ENCODE measurements around the gene QRICH2.
"Not testable (repeated sequence)": the region's sequence is repeated elsewhere in the genome, so short reads cannot be mapped to it uniquely, and the experiment has no call there.

Gene QRICH2

DNA sequence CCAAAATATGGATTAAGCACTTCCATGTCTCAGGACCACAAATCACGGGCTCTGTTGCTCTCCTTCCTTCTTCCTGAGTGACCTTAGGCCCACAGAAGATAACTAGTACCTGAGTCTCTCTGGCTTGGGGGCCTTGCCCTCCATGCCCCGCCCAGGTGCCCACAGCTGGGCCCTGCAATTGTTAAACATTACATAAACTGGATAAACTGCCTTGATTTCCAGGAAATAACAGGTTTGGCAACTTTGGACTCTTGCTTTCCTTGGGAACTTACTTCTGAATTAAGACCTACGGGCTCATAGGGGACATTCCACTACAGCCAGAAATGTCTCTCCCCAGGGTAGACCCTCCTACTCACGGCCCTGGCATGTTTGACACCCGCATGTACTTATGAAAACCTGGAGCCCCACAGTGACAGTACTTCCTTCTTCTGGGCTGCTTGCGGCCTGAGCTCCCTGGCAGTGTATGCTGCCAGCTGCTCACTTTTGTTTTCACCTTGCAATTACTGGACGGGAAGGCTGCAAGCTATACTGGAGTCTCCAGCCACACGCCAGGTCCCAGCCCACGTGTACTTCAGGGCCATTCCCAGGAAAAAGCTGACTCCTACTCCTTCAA, 45.2 kb downstream of the QRICH2 start:
- peaks cover 23 to 67% (median 51%) of the 10 kb centered on the region in 4 experiments for H3K4me1 ChIP-seq (ENCODE audit: control extremely low read depth in 1 of 4, control insufficient read depth in 4 of 4, insufficient read depth in 4 of 4, low read length in 3 of 4)
- POLR2A ChIA-PET = interaction anchor here (1.1 to 1.3 kb wide), 2 partner anchors 16 to 21 kb away, joined by 3 read pairs; no protein-coding TSS in a partner anchor
- peak overlapping the region in 4 of 7 experiments; percentile 6 to 37 (median 23) for H3K4me3 ChIP-seq (ENCODE audit: control insufficient read depth in 1 of 7, extremely low read depth in 1 of 7, insufficient read depth in 4 of 7, low read depth in 2 of 7, low read length in 6 of 7)
- WGBS (ENCODE audit: insufficient coverage) = 15% methylated on average over 7 of the region's 9 CpGs
- H3K9me3 ChIP-seq (ENCODE audit: control extremely low read depth in 1 of 5, control insufficient read depth in 4 of 5, insufficient read depth in 2 of 5, low read depth in 1 of 5, low read length in 4 of 5) = no peaks in the 10 kb centered on the region
- no peaks in the 10 kb centered on the region for H3K27me3 ChIP-seq (replicated peaks in 2 of 5; ENCODE audit: control insufficient read depth in 4 of 5, insufficient read depth in 5 of 5, low read length in 4 of 5)
- CTCF ChIA-PET = interaction anchor here (0.8 to 3.9 kb wide), 6 partner anchors 11 to 1347 kb away, joined by 3 to 20 read pairs (median 6); no protein-coding TSS in a partner anchor
- H3K36me3 ChIP-seq (ENCODE audit: control insufficient read depth in 4 of 4, insufficient read depth in 4 of 4, low read length in 3 of 4) = peaks cover 0 to 5% (median 0%) of the 10 kb centered on the region in 4 experiments
- H3K27ac ChIP-seq (ENCODE audit: insufficient read depth in 1 of 2, low read depth in 1 of 2, low read length in 2 of 2, poor library complexity in 1 of 2, severe bottlenecking in 2 of 2) = no peak overlapping the region
- peak; percentile 62 to 90 (median 89) for DNase-seq

DNA sequence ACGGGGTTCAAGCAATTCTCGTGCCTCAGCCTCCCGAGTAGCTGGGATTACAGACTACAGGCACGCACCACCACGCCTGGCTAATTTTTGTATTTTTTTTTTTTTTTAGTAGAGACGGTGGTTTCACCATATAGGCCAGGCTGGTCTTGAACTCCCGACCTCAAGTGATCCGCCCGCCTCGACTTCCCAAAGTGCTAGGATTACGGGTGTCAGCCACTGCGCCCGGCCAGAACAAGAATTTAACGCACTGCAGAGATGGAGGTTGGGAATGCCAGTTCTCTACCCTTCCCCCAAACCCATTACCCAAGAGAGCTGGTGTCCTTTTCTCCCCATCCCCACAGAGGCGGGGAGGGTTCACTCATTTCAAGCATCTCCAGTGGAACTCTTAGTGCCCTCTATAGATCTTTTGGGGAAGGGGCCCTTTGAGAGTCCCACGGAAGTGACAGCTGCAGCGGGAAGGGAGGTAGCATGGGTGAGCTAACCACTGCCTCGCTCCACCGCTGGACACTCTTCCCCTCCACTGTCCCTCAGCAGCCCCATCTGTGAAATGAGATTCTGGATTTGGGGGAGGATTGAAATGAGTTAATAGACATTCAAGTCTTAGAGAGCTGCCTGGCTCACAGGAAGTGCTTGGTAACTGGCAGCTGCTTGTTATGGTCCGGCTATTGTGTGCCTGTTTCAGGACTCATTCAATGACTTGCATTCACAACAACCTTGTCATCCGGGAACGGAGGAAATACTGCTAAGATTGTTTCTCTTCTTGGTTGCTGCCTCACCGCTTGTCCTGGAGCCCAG, 46.5 kb downstream of the QRICH2 start:
- CTCF ChIA-PET = interaction anchor here (2.0 to 3.9 kb wide), 2 partner anchors 15 to 18 kb away, joined by 13 to 20 read pairs; no protein-coding TSS in a partner anchor
- no peaks in the 10 kb centered on the region for H3K27me3 ChIP-seq (replicated peaks in 2 of 5; ENCODE audit: control insufficient read depth in 4 of 5, insufficient read depth in 5 of 5, low read length in 4 of 5)
- POLR2A ChIA-PET = no interaction called here
- no peak overlapping the region for H3K27ac ChIP-seq (ENCODE audit: insufficient read depth in 1 of 2, low read depth in 1 of 2, low read length in 2 of 2, poor library complexity in 1 of 2, severe bottlenecking in 2 of 2)
- peak in 2 of 3 donors; percentile 84 to 86 for DNase-seq
- WGBS (ENCODE audit: insufficient coverage) = 45% methylated on average over 6 of the region's 23 CpGs
- no peaks in the 10 kb centered on the region for H3K36me3 ChIP-seq (ENCODE audit: control insufficient read depth in 4 of 4, insufficient read depth in 4 of 4, low read length in 3 of 4)
- H3K4me3 ChIP-seq (ENCODE audit: control insufficient read depth in 1 of 7, extremely low read depth in 1 of 7, insufficient read depth in 4 of 7, low read depth in 2 of 7, low read length in 6 of 7) = peak overlapping the region in 1 of 7 experiments; percentile 1
- H3K4me1 ChIP-seq (ENCODE audit: control extremely low read depth in 1 of 4, control insufficient read depth in 4 of 4, insufficient read depth in 4 of 4, low read length in 3 of 4) = peaks cover 18 to 54% (median 38%) of the 10 kb centered on the region in 4 experiments
- no peaks in the 10 kb centered on the region for H3K9me3 ChIP-seq (ENCODE audit: control extremely low read depth in 1 of 5, control insufficient read depth in 4 of 5, insufficient read depth in 2 of 5, low read depth in 1 of 5, low read length in 4 of 5)

DNA sequence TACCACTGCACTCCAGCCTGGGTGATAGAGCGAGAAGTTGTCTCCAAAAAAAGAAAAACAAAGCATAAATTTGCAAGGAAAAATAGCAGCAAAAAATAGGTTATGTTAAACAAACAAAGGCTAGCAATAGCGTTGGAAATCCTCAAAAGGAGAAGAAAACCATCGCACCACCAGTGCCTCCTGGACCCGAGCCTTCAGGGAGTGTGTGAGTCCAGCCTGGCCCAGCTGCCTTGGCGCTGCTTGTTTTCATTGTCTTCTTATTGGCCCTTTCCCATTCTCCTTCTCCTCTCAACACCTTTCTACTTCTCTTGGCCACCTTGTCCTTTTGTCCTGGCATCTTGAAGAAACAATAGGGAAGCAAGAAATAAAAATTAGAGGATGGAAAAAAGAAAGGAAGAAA, 47.4 kb downstream of the QRICH2 start:
- Histone ChIP-seq H3K4me3 (ENCODE audit: control insufficient read depth in 1 of 7, extremely low read depth in 1 of 7, insufficient read depth in 4 of 7, low read depth in 2 of 7, low read length in 6 of 7) (no peak overlapping the region), H3K27me3 (replicated peaks in 2 of 5; ENCODE audit: control insufficient read depth in 4 of 5, insufficient read depth in 5 of 5, low read length in 4 of 5) (no peaks in the 10 kb centered on the region), H3K4me1 (ENCODE audit: control extremely low read depth in 1 of 4, control insufficient read depth in 4 of 4, insufficient read depth in 4 of 4, low read length in 3 of 4) (peaks cover 18 to 58% (median 35%) of the 10 kb centered on the region in 4 experiments), H3K9me3 (ENCODE audit: control extremely low read depth in 1 of 5, control insufficient read depth in 4 of 5, insufficient read depth in 2 of 5, low read depth in 1 of 5, low read length in 4 of 5) (no peaks in the 10 kb centered on the region), H3K36me3 (ENCODE audit: control insufficient read depth in 4 of 4, insufficient read depth in 4 of 4, low read length in 3 of 4) (no peaks in the 10 kb centered on the region), H3K27ac (ENCODE audit: insufficient read depth in 1 of 2, low read depth in 1 of 2, low read length in 2 of 2, poor library complexity in 1 of 2, severe bottlenecking in 2 of 2) (no peak overlapping the region)
- 93% methylated on average over 4 of the region's 5 CpGs for WGBS (ENCODE audit: insufficient coverage)
- POLR2A ChIA-PET = no interaction called here
- no peak for DNase-seq
- CTCF ChIA-PET = interaction anchor here (1.4 kb wide), 1 partner anchor 12 kb away, joined by 4 read pairs; no protein-coding TSS in a partner anchor

DNA sequence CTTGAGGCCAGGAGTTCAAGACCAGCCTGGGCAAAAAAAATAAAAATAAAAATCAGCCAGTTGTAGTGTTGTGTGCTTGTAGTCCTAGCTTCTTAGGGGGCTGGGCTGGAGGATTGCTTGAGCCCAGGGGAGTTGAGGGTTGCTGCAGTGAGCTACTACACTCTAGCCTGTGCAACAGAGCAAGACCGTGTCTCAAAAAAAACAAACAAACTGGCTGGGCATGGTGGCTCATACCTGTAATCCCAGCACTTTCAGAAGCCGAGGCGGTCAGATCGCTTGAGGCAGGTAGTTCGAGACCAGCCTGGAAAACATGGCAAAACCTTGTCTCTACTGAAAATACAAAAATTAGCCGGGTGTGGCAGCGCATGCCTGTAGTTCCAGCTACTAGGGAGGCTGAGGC, 47.9 kb downstream of the QRICH2 start:
- H3K27me3 ChIP-seq (replicated peaks in 2 of 5; ENCODE audit: control insufficient read depth in 4 of 5, insufficient read depth in 5 of 5, low read length in 4 of 5) = no peaks in the 10 kb centered on the region
- no peak overlapping the region for H3K4me3 ChIP-seq (ENCODE audit: control insufficient read depth in 1 of 7, extremely low read depth in 1 of 7, insufficient read depth in 4 of 7, low read depth in 2 of 7, low read length in 6 of 7)
- no peaks in the 10 kb centered on the region for H3K36me3 ChIP-seq (ENCODE audit: control insufficient read depth in 4 of 4, insufficient read depth in 4 of 4, low read length in 3 of 4)
- CTCF ChIA-PET = interaction anchor here (1.4 to 1.6 kb wide), 2 partner anchors 12 to 20 kb away, joined by 4 read pairs; no protein-coding TSS in a partner anchor
- no peak overlapping the region for H3K27ac ChIP-seq (ENCODE audit: insufficient read depth in 1 of 2, low read depth in 1 of 2, low read length in 2 of 2, poor library complexity in 1 of 2, severe bottlenecking in 2 of 2)
- 96% methylated on average over 5 of the region's 7 CpGs for WGBS (ENCODE audit: insufficient coverage)
- POLR2A ChIA-PET = no interaction called here
- peaks cover 18 to 58% (median 35%) of the 10 kb centered on the region in 4 experiments for H3K4me1 ChIP-seq (ENCODE audit: control extremely low read depth in 1 of 4, control insufficient read depth in 4 of 4, insufficient read depth in 4 of 4, low read length in 3 of 4)
- DNase-seq = no peak
- H3K9me3 ChIP-seq (ENCODE audit: control extremely low read depth in 1 of 5, control insufficient read depth in 4 of 5, insufficient read depth in 2 of 5, low read depth in 1 of 5, low read length in 4 of 5) = no peaks in the 10 kb centered on the region

DNA sequence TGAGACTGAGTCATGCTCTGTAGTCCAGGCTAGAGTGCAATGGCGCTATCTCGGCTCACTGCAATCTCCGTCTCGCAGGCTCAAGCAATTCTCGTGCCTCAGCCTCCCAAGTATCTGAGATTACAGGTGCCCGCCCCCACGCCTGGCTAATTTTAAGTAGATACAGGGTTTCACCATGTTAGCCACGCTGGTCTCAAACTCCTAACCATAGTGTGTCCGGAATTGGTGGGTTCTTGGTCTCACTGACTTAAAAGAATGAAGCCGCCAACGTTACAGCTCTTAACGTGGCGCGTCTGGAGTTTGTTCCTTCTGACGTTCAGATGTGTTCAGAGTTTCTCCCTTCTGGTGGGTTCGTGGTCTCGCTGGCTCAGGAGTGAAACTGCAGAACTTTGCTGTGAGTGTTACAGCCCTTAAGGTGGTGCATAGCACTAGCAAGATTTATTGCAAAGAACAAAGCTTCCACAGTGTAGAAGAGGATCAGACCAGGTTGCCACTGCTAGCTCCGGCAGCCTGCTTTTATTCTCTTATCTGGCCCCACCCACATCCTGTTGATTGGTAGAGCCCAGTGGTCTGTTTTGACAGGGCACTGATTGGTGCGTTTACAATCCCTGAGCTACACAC, 51.5 kb downstream of the QRICH2 start:
- H3K27ac ChIP-seq (ENCODE audit: insufficient read depth in 1 of 2, low read depth in 1 of 2, low read length in 2 of 2, poor library complexity in 1 of 2, severe bottlenecking in 2 of 2); H3K27me3 ChIP-seq (replicated peaks in 2 of 5; ENCODE audit: control insufficient read depth in 4 of 5, insufficient read depth in 5 of 5, low read length in 4 of 5); H3K9me3 ChIP-seq (ENCODE audit: control extremely low read depth in 1 of 5, control insufficient read depth in 4 of 5, insufficient read depth in 2 of 5, low read depth in 1 of 5, low read length in 4 of 5); H3K4me3 ChIP-seq (ENCODE audit: control insufficient read depth in 1 of 7, extremely low read depth in 1 of 7, insufficient read depth in 4 of 7, low read depth in 2 of 7, low read length in 6 of 7); H3K36me3 ChIP-seq (ENCODE audit: control insufficient read depth in 4 of 4, insufficient read depth in 4 of 4, low read length in 3 of 4); POLR2A ChIA-PET: not testable (repeated sequence)
- DNase-seq = peak in 2 of 3 donors; percentile 50 to 58
- CTCF ChIA-PET = interaction anchor here (1.1 kb wide), 1 partner anchor 25 kb away, joined by 3 read pairs; no protein-coding TSS in a partner anchor
- 77% methylated on average over 19 of the region's 19 CpGs for WGBS (ENCODE audit: insufficient coverage)
- peaks cover 0 to 52% (median 22%) of the 10 kb centered on the region in 4 experiments for H3K4me1 ChIP-seq (ENCODE audit: control extremely low read depth in 1 of 4, control insufficient read depth in 4 of 4, insufficient read depth in 4 of 4, low read length in 3 of 4)

DNA sequence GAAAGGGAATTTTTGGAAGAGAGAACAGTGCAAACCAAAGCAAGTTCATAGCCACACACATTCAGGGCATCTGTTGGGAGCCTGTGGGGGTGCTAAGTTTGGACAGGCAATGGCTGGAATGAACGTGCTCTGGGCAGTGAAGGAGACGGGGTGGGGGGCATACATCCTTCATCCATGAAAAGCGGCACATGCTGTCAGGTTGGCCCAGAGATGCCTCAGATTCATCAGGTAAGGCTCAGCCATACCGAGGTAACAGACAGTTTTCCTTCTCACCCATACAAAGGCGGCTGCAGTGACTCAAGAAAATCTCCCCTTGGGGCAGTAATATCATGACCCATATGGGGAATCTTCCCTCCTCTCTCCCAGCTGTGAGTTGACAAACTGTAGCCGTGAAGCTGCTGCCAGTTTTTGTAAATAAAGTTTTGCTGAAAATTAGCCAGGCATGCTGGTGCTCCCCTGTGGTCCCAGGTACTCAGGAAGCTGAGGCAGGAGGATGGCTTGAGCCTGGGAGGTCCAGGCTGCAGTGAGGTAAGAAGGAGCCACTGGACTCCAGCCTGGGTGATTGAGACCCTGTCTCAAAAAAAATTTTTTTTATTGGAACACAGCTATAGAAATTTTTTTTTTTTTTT, 52.2 kb downstream of the QRICH2 start:
- DNase-seq = no peak
- Histone ChIP-seq H3K4me1 (ENCODE audit: control extremely low read depth in 1 of 4, control insufficient read depth in 4 of 4, insufficient read depth in 4 of 4, low read length in 3 of 4) (peaks cover 0 to 52% (median 22%) of the 10 kb centered on the region in 4 experiments), H3K27ac (ENCODE audit: insufficient read depth in 1 of 2, low read depth in 1 of 2, low read length in 2 of 2, poor library complexity in 1 of 2, severe bottlenecking in 2 of 2) (no peak overlapping the region), H3K27me3 (replicated peaks in 2 of 5; ENCODE audit: control insufficient read depth in 4 of 5, insufficient read depth in 5 of 5, low read length in 4 of 5) (no peaks in the 10 kb centered on the region), H3K36me3 (ENCODE audit: control insufficient read depth in 4 of 4, insufficient read depth in 4 of 4, low read length in 3 of 4) (no peaks in the 10 kb centered on the region), H3K4me3 (ENCODE audit: control insufficient read depth in 1 of 7, extremely low read depth in 1 of 7, insufficient read depth in 4 of 7, low read depth in 2 of 7, low read length in 6 of 7) (no peak overlapping the region), H3K9me3 (ENCODE audit: control extremely low read depth in 1 of 5, control insufficient read depth in 4 of 5, insufficient read depth in 2 of 5, low read depth in 1 of 5, low read length in 4 of 5) (no peaks in the 10 kb centered on the region)
- ChIA-PET POLR2A (no interaction called here), CTCF (interaction anchor here (1.1 kb wide), 1 partner anchor 26 kb away, joined by 3 read pairs; no protein-coding TSS in a partner anchor)
- 93% methylated on average over 4 of the region's 6 CpGs for WGBS (ENCODE audit: insufficient coverage)
